Brain microvascular endothelial cell (primary cell): ENCODE results near the gene S1PR4.

Source experiments
- DNase-seq: peaks from one replicate; pipeline ENCODE4 v3.0.0-alpha.2; 2020
- H3K27ac ChIP-seq: fragments of 250-450 bp; sonication (Bioruptor Pico); 2 replicates; pipeline ENCODE4 v1.5.1; 2020; ENCODE audit warnings: mild to moderate bottlenecking, moderate library complexity
- H3K27me3 ChIP-seq: fragments of 250-450 bp; sonication (Bioruptor Pico); replicated peaks from 2 replicates; pipeline ENCODE4 v1.5.1; 2020; ENCODE audit warnings: mild to moderate bottlenecking
- H3K36me3 ChIP-seq: fragments of 250-450 bp; sonication (Bioruptor Pico); replicated peaks from 2 replicates; pipeline ENCODE4 v1.5.1; 2020; ENCODE audit warnings: mild to moderate bottlenecking
- H3K4me3 ChIP-seq: 2 replicates; pipeline ENCODE4 v1.5.1; 2011; ENCODE audit warnings: low read depth, mild to moderate bottlenecking, control low read depth, low read length, moderate library complexity
- in situ Hi-C: cut with HindIII; loops from 2 replicates; pipeline ENCODE4 v1.10.0; 2017; ENCODE audit warnings: low sequenced_read_pairs, low pct_ligation_motif_present
- TF ChIP-seq, protein P1 (sequence below): IDR thresholded peaks from 2 replicates; pipeline ENCODE4 v1.5.1; 2011; ENCODE audit warnings: low read depth, mild to moderate bottlenecking, moderate library complexity, low read length, control low read depth, inconsistent platforms; ENCODE audit errors: missing control alignments

The S1PR4 gene

DNA sequence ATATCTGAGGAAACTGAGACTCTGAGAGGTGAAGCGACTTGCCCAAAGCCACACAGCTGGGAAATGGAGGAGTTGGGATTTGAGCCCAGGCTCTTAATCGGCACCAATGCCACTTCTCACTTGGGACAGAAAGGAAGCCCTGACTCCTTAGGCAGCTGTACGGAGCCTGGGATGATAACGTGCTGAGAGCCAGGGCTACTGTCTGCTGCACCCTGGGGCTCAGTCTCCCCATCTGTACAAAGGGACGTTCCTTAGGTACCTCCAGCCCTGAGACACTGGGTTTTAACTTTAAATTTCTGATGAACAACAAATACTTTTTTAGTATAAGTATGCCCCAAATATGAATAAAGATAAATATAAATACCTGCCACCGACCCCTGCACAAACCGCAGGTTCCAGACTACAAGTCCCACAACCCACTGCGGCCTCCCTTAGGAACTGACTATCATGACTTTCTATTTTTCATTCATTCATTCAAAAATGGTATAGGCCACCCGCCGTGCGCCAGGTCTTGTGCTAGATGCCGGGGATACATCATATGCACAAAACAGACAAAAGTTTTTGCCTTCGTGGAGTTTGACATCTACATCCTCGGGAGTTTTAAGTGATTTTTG lies 6.4 kb downstream of the S1PR4 start:
- TF ChIP-seq, protein P1, sequence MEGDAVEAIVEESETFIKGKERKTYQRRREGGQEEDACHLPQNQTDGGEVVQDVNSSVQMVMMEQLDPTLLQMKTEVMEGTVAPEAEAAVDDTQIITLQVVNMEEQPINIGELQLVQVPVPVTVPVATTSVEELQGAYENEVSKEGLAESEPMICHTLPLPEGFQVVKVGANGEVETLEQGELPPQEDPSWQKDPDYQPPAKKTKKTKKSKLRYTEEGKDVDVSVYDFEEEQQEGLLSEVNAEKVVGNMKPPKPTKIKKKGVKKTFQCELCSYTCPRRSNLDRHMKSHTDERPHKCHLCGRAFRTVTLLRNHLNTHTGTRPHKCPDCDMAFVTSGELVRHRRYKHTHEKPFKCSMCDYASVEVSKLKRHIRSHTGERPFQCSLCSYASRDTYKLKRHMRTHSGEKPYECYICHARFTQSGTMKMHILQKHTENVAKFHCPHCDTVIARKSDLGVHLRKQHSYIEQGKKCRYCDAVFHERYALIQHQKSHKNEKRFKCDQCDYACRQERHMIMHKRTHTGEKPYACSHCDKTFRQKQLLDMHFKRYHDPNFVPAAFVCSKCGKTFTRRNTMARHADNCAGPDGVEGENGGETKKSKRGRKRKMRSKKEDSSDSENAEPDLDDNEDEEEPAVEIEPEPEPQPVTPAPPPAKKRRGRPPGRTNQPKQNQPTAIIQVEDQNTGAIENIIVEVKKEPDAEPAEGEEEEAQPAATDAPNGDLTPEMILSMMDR = no peak
- in situ Hi-C loops = no loop called here
- DNase-seq = peak; percentile 75
- H3K4me3 ChIP-seq = peak overlapping the region; percentile 66
- no peaks in the 10 kb centered on the region for H3K27me3 ChIP-seq
- no peaks in the 10 kb centered on the region for H3K36me3 ChIP-seq
- H3K27ac ChIP-seq = peak overlapping the region; percentile 14

DNA sequence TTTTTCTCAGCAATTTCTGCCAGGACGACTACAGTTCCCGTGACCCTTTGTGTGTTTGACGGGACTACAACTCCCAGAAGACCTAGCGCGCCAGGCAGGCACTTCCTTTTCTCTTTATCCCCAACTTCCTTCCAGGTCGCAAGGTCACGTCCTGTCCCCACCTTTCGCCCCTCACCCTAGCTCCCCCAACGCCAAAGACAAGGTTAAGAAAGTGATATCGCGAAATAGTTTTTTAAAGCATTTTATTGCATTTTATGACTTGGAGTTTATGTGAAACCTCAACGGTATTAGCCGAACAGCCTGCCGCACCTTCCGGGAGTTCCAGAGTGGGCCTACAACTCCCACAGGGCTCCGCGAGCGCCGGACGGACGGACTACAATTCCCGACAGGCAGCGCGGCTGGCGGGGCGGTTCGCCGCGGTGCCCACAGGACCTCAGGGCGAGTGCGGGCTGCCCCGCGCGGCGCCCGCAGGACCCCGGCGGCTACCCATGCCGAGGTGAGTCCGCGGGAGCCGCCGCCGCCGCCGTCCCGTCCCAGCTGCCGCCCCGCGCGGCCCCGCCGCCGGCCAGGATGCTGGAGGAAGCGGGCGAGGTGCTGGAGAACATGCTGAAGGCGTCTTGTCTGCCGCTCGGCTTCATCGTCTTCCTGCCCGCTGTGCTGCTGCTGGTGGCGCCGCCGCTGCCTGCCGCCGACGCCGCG lies 7.0 kb downstream of the S1PR4 start, which contains the start of gene NCLN:
Gene NCLN, plus strand, starts transcription at position 470 of the 699 bp plus-strand sequence. Its CDS starts 101 bp downstream, at position 571.
- in situ Hi-C loops = no loop called here
- TF ChIP-seq, protein P1 = no peak

DNA sequence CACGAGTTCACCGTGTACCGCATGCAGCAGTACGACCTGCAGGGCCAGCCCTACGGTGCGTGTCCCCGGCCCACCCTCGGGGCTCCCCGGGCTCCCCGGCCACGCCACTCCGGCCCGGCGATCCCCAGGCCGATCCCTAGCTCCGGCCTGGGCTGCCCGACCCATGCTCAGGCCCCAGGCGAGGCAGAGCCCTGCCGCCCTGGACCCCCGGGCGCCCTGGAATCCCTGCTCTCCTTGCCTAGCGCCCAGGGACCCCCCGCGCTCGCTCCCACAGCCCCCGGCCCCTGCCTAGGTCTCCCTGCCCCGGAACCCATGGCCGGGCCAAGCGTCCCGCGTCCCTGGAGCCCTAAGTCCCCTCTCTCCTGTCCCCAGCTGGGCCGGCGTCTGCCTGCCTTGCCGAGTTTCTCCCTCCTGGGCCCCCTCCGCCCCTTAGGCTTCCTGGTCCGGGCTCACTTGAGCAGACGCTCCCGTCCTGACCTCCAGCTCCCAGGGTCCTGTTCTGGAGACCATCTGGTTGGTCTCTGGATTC lies 7.7 kb downstream of the S1PR4 start:
- DNase-seq = no peak
- Histone ChIP-seq H3K27me3 (no peaks in the 10 kb centered on the region), H3K4me3 (peak overlapping the region; percentile 88), H3K36me3 (no peaks in the 10 kb centered on the region), H3K27ac (peak overlapping the region; percentile 26)
- TF ChIP-seq, protein P1 = no peak
- in situ Hi-C loops = no loop called here

More for the DNA sequence above, 7.0 kb downstream of the S1PR4 start, which contains the start of gene NCLN:
- peak; percentile 91 for DNase-seq
- peak within 1 kb of the TSS; percentile 88 for H3K4me3 ChIP-seq
- H3K27ac ChIP-seq = peak within 1 kb of the TSS; percentile 26
- H3K27me3 ChIP-seq = no peaks in the 10 kb centered on the region
- H3K36me3 ChIP-seq = no peaks in the 10 kb centered on the region

DNA sequence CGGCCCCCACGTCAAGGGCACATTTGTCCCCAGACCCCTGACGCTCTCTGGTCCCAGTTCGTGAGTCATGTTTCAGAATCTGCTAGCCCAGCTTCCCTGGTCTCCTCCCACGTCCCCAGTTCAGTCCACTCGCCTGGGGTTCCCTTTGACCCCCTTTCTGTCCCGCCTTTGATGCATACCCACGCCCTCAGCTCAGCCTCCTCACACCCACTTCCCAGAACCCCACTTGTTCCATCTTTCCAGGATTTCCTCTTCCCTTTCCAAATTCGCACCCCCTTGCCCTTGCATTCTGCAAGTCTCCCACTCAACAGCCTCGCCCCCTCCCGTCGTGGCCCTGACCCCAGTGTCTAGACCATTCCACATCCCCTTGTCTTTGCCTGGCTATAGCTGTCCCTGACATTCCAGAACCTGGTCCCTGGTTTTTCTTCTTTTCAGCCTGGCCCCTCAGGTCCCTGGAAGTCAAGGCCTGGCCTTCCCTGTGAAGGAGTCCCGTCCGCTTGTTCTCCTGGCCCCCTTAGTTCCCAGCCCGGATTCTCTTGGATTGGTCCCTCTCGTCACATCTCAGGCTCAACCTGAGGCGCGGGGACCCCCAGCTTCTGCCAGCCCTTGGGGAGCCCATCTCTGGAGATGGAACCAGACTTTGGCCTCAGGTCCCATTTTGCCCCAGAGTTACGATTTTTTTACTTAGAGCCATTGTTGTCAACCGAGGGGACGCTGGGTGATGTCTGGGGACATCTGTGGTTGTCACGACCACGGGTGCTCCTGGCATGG lies 8.5 kb downstream of the S1PR4 start:
- in situ Hi-C loops = no loop called here
- Histone ChIP-seq H3K27ac (peak overlapping the region; percentile 26), H3K36me3 (no peaks in the 10 kb centered on the region), H3K27me3 (no peaks in the 10 kb centered on the region), H3K4me3 (peak overlapping the region; percentile 88)
- TF ChIP-seq, protein P1 = no peak
- no peak for DNase-seq

DNA sequence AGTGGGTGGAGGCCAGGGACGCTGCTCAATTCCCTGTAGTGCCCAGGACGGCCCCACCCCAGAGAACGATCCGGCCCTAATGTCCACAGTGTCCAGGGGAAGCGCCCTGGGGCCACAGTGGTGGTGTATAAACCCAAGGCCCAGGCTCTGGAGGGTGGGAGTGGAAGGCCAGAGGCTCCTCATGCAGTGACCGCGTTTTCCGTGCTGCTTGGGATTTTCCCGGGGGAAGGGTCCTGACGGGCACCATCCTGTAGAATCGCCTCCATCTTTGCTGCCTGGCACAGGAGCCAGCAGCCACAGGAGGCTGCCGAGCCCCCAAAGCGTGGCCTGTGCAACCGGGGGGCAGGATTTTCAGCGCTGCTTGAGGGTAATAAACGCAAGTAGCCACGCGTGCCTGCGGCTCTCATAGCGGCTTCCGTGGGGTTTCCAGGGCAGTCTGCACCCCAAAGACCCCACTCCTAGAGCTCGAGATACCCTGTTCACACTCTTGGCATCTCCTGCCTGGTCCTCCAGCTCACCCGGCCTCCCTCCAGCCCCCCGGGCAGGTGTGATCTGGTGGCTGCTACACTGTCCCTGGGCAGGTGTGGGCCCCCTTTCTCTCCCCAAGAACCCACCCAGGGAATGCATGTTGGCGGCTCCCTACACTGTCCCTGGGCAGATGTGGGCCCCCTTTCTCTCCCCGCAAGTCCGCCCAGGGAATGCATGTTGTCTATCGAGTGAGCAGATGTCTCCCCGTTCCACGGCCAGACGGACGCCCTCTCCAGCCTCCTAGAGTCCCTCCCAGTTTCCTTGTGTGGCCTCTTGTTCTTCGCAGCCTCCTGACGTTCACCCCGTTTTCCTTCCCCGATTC lies 9.3 kb downstream of the S1PR4 start:
- DNase-seq = no peak
- Histone ChIP-seq H3K27ac (no peak overlapping the region), H3K4me3 (no peak overlapping the region), H3K27me3 (no peaks in the 10 kb centered on the region), H3K36me3 (no peaks in the 10 kb centered on the region)
- TF ChIP-seq, protein P1 = no peak
- in situ Hi-C loops = no loop called here
